K562 (cell line): Measurements from ENCODE around the gene RUFY2. TPM values are rescaled to one million over a fixed set of nuclear protein-coding genes. Genes with fewer than 3 reads are reported as not detected.

ENCODE experiments used
- ARID2 ChIP-seq: fragments of 450-650 bp; IDR thresholded peaks from 2 replicates; pipeline ENCODE4 v1.6.1; 2017; ENCODE audit warnings: antibody characterized with exemption, mild to moderate bottlenecking
- ESRRB ChIP-seq: fragments of 250-450 bp; sonication (Bioruptor Pico); IDR thresholded peaks from 2 replicates; pipeline ENCODE4 v1.5.0; 2020; ENCODE audit warnings: mild to moderate bottlenecking, moderate library complexity, borderline replicate concordance
- HBP1 ChIP-seq: fragments of 450-650 bp; formaldehyde crosslinking; IDR thresholded peaks from 2 replicates; pipeline ENCODE4 v1.4.0; 2022; ENCODE audit warnings: missing genetic modification characterization
- LEF1 ChIP-seq: fragments of 450-650 bp; IDR thresholded peaks from 2 replicates; pipeline ENCODE4 v1.6.1; 2016; ENCODE audit warnings: mild to moderate bottlenecking
- MLLT1 ChIP-seq, 2 experiments: fragments of 450-650 bp; IDR thresholded peaks; 2 replicates each; pipeline ENCODE4 v1.6.1; 2016
- NFIC ChIP-seq: fragments of 450-650 bp; IDR thresholded peaks from 2 replicates; pipeline ENCODE4 v1.6.1; 2017; ENCODE audit warnings: mild to moderate bottlenecking, inconsistent platforms
- ZBTB1 ChIP-seq: sonication (generic); formaldehyde crosslinking; IDR thresholded peaks from 2 replicates; pipeline ENCODE4 v1.8.1; 2023; ENCODE audit warnings: missing genetic modification reagents, low read depth, mild to moderate bottlenecking, borderline replicate concordance
- ZNF140 ChIP-seq: fragments of 250-450 bp; sonication (Bioruptor Pico); IDR thresholded peaks from 2 replicates; pipeline ENCODE4 v1.8.0; 2021; ENCODE audit warnings: moderate library complexity, mild to moderate bottlenecking, inconsistent platforms
- ZNF318 ChIP-seq, 2 experiments: fragments of 450-650 bp; IDR thresholded peaks; 2 replicates each; pipeline ENCODE4 v1.6.1; 2016; ENCODE audit warnings: mild to moderate bottlenecking in 2 of 2, borderline replicate concordance in 1 of 2, low read depth in 1 of 2, moderate library complexity in 1 of 2
- ZNF609 ChIP-seq: sonication (generic); formaldehyde crosslinking; IDR thresholded peaks from 2 replicates; pipeline ENCODE4 v1.8.1; 2023; ENCODE audit warnings: missing genetic modification reagents, mild to moderate bottlenecking, borderline replicate concordance
- polyA plus RNA-seq, 8 experiments: library from polyadenylated mRNA; depleted of rRNA in 4 of 8; stranded (reverse) in 5 of 8; unstranded in 3 of 8; fragments of >200 nt; fragmentation: Nextera tagmentation in 2 of 8; fragmentation: Illumina TruSeq in 1 of 8; extraction: Ambion mirVana in 2 of 8; extraction: Trizol in 1 of 8; gene quantifications; 2 replicates each; pipeline versions ENCODE4 v1.2.1 to v1.2.3, GENCODE V29; 2011 to 2014; ENCODE audit warnings: inconsistent platforms in 1 of 8, missing spikeins in 1 of 8
- total RNA-seq, 7 experiments: library from RNA; depleted of rRNA in 6 of 7; stranded (reverse); fragments of >200 nt in 6 of 7; fragmentation: Illumina TruSeq in 2 of 7; extraction: Trizol in 2 of 7; gene quantifications; 2 replicates each; pipeline versions ENCODE4 v1.2.1 to v1.2.3, GENCODE V29; 2011 to 2021; ENCODE audit warnings: low replicate concordance in 1 of 7

The RUFY2 gene
- total and polyA plus RNA-seq, 9 of the 15 experiments (the other 6 are each of a cell fraction or from before 2014, with no cell fraction given) = 3.7 to 20.1 (median 12.6) TPM

GRCh38 chr10:68406815-68407548, at the start of gene RUFY2 (continued):
- no peak for TF ChIP-seq ZNF609
- TF ChIP-seq NFIC = 0 out of 2 replicates have a peak, but pooled peaks have one; percentile 10
- TF ChIP-seq ZNF318 (IDR thresholded peaks at IDR 0.05; ENCODE audit: borderline replicate concordance in 1 of 2, low read depth in 1 of 2) = no peak
- TF ChIP-seq LEF1 = no peak
- no peak for TF ChIP-seq ARID2
- TF ChIP-seq HBP1 (CRISPR knock-in tag) = no peak
- no peak for TF ChIP-seq MLLT1 (IDR thresholded peaks at IDR 0.05)
- TF ChIP-seq ZBTB1 (CRISPR knock-in tag) = no peak
- no peak for TF ChIP-seq ZNF140 (CRISPR knock-in tag)
- TF ChIP-seq ESRRB = no peak
